ENCODE results near the gene RELT. TPM values are rescaled to one million over a fixed set of nuclear protein-coding genes. Genes with fewer than 3 reads are reported as not detected.

The RELT gene
- total RNA-seq, 2 experiments from 2014 or later: 31.2 to 39.6 TPM

- no peak for ATAC-seq
Measured at GRCh38 chr11:73399159-73399590, 23.0 kb downstream of the RELT start.

GRCh38 chr11:73399636-73400035 lies 23.4 kb downstream of the RELT start:
- peak overlapping the region; percentile 35 for H3K27ac Mint-ChIP-seq
- H3K4me1 Mint-ChIP-seq: peaks cover 3% of the 10 kb centered on the region
- ATAC-seq (no peak), DNase-seq (no peak)
- no peak overlapping the region for H3K4me3 Mint-ChIP-seq
- peaks cover 2% of the 10 kb centered on the region for H3K36me3 Mint-ChIP-seq
- no peaks in the 10 kb centered on the region for H3K9me3 Mint-ChIP-seq (ENCODE audit: low read depth)
- CTCF ChIA-PET: interaction anchor here (1.0 to 7.9 kb wide), 5 partner anchors 14 to 261 kb away, joined by 3 to 66 read pairs (median 5); no protein-coding TSS in a partner anchor
- H3K27me3 Mint-ChIP-seq: no peaks in the 10 kb centered on the region

More at GRCh38 chr11:73399159-73399590, 23.0 kb downstream of the RELT start:
- Mint-ChIP-seq H3K9me3 (ENCODE audit: low read depth) (no peaks in the 10 kb centered on the region), H3K4me1 (peaks cover 3% of the 10 kb centered on the region), H3K36me3 (peaks cover 2% of the 10 kb centered on the region), H3K27me3 (no peaks in the 10 kb centered on the region), H3K27ac (peak overlapping the region; percentile 35), H3K4me3 (no peak overlapping the region)
- CTCF ChIA-PET: interaction anchor here (1.0 to 7.9 kb wide), 5 partner anchors 16 to 261 kb away, joined by 3 to 66 read pairs (median 5); no protein-coding TSS in a partner anchor
- DNase-seq: no peak

- H3K36me3 Mint-ChIP-seq: no peaks in the 10 kb centered on the region
- H3K27ac Mint-ChIP-seq: no peak overlapping the region
- DNase-seq (no peak), ATAC-seq (no peak)
- no peaks in the 10 kb centered on the region for H3K27me3 Mint-ChIP-seq
- CTCF ChIA-PET: interaction anchor here (1.5 to 7.9 kb wide), 4 partner anchors 15 to 226 kb away, joined by 3 to 66 read pairs (median 6); no protein-coding TSS in a partner anchor
- no peaks in the 10 kb centered on the region for H3K9me3 Mint-ChIP-seq (ENCODE audit: low read depth)
- no peak overlapping the region for H3K4me3 Mint-ChIP-seq
- H3K4me1 Mint-ChIP-seq: peaks cover 3% of the 10 kb centered on the region
Measured at GRCh38 chr11:73400293-73400692, 24.1 kb downstream of the RELT start.

- Mint-ChIP-seq H3K4me3 (no peak overlapping the region), H3K9me3 (ENCODE audit: low read depth) (no peaks in the 10 kb centered on the region), H3K4me1 (peaks cover 3% of the 10 kb centered on the region), H3K27ac (no peak overlapping the region), H3K36me3 (no peaks in the 10 kb centered on the region), H3K27me3 (no peaks in the 10 kb centered on the region)
- ATAC-seq: no peak
- no peak for DNase-seq
- CTCF ChIA-PET: interaction anchor here (0.9 to 7.9 kb wide), 6 partner anchors 8 to 261 kb away, joined by 3 to 66 read pairs (median 3); no protein-coding TSS in a partner anchor
Measured at GRCh38 chr11:73401217-73401923, 25.2 kb downstream of the RELT start.

GRCh38 chr11:73401924-73402833 lies 26.0 kb downstream of the RELT start:
- no peak for ATAC-seq
- no peaks in the 10 kb centered on the region for H3K27me3 Mint-ChIP-seq
- H3K27ac Mint-ChIP-seq: no peak overlapping the region
- CTCF ChIA-PET: interaction anchor here (0.7 to 7.9 kb wide), 4 partner anchors 9 to 260 kb away, joined by 3 to 66 read pairs (median 4); partner anchors contain the start of gene FAM168A
- no peaks in the 10 kb centered on the region for H3K9me3 Mint-ChIP-seq (ENCODE audit: low read depth)
- DNase-seq: no peak
- no peaks in the 10 kb centered on the region for H3K36me3 Mint-ChIP-seq
- H3K4me3 Mint-ChIP-seq: no peak overlapping the region
- H3K4me1 Mint-ChIP-seq: peaks cover 3% of the 10 kb centered on the region

- no peak overlapping the region for H3K4me3 Mint-ChIP-seq
- no peaks in the 10 kb centered on the region for H3K9me3 Mint-ChIP-seq (ENCODE audit: low read depth)
- CTCF ChIA-PET: interaction anchor here (0.7 to 7.9 kb wide), 3 partner anchors 51 to 196 kb away, joined by 3 to 66 read pairs (median 3); partner anchors contain the start of gene FAM168A
- H3K4me1 Mint-ChIP-seq: peaks cover 3% of the 10 kb centered on the region
- no peak for ATAC-seq
- no peaks in the 10 kb centered on the region for H3K36me3 Mint-ChIP-seq
- DNase-seq: no peak
- no peaks in the 10 kb centered on the region for H3K27me3 Mint-ChIP-seq
- peak overlapping the region; percentile 28 for H3K27ac Mint-ChIP-seq
Measured at GRCh38 chr11:73402834-73403185, 26.6 kb downstream of the RELT start.

GRCh38 chr11:73403541-73403940 lies 27.3 kb downstream of the RELT start:
- no peaks in the 10 kb centered on the region for H3K9me3 Mint-ChIP-seq (ENCODE audit: low read depth)
- no peak overlapping the region for H3K27ac Mint-ChIP-seq
- H3K4me1 Mint-ChIP-seq: peaks cover 3% of the 10 kb centered on the region
- no peaks in the 10 kb centered on the region for H3K27me3 Mint-ChIP-seq
- no peak for DNase-seq
- H3K4me3 Mint-ChIP-seq: no peak overlapping the region
- ATAC-seq: no peak
- CTCF ChIA-PET: interaction anchor here (0.9 to 1.2 kb wide), 3 partner anchors 25 to 54 kb away, joined by 3 read pairs; no protein-coding TSS in a partner anchor
- H3K36me3 Mint-ChIP-seq: peaks cover 2% of the 10 kb centered on the region

- Mint-ChIP-seq H3K4me1 (peaks cover 3% of the 10 kb centered on the region), H3K9me3 (ENCODE audit: low read depth) (no peaks in the 10 kb centered on the region), H3K4me3 (no peak overlapping the region), H3K27ac (no peak overlapping the region), H3K36me3 (peaks cover 6% of the 10 kb centered on the region), H3K27me3 (no peaks in the 10 kb centered on the region)
- CTCF ChIA-PET: interaction anchor here (0.9 to 1.2 kb wide), 4 partner anchors 25 to 67 kb away, joined by 3 read pairs; no protein-coding TSS in a partner anchor
- ATAC-seq (no peak), DNase-seq (no peak)
Measured at GRCh38 chr11:73404048-73404447, 27.8 kb downstream of the RELT start.

GRCh38 chr11:73404506-73405145 lies 28.4 kb downstream of the RELT start:
- Mint-ChIP-seq H3K4me3 (no peak overlapping the region), H3K27ac (no peak overlapping the region), H3K9me3 (ENCODE audit: low read depth) (no peaks in the 10 kb centered on the region), H3K4me1 (no peaks in the 10 kb centered on the region), H3K36me3 (peaks cover 7% of the 10 kb centered on the region), H3K27me3 (no peaks in the 10 kb centered on the region)
- CTCF ChIA-PET: interaction anchor here (0.9 to 1.2 kb wide), 2 partner anchors 54 to 67 kb away, joined by 3 read pairs; no protein-coding TSS in a partner anchor
- ATAC-seq: no peak
- DNase-seq: no peak

GRCh38 chr11:73405146-73405510 lies 28.9 kb downstream of the RELT start:
- no peak for ATAC-seq
- Mint-ChIP-seq H3K27me3 (no peaks in the 10 kb centered on the region), H3K9me3 (ENCODE audit: low read depth) (no peaks in the 10 kb centered on the region), H3K36me3 (peaks cover 7% of the 10 kb centered on the region), H3K27ac (no peak overlapping the region), H3K4me3 (no peak overlapping the region), H3K4me1 (no peaks in the 10 kb centered on the region)
- DNase-seq: no peak
- CTCF ChIA-PET: no interaction called here

GRCh38 chr11:73406131-73406530 lies 29.9 kb downstream of the RELT start:
- ATAC-seq: no peak
- Mint-ChIP-seq H3K4me1 (no peaks in the 10 kb centered on the region), H3K27ac (no peak overlapping the region), H3K36me3 (peaks cover 7% of the 10 kb centered on the region), H3K4me3 (no peak overlapping the region), H3K27me3 (no peaks in the 10 kb centered on the region), H3K9me3 (ENCODE audit: low read depth) (no peaks in the 10 kb centered on the region)
- DNase-seq: no peak
- CTCF ChIA-PET: interaction anchor here (2.4 kb wide), 1 partner anchor 55 kb away, joined by 9 read pairs; no protein-coding TSS in a partner anchor

- Mint-ChIP-seq H3K4me3 (no peak overlapping the region), H3K4me1 (no peaks in the 10 kb centered on the region), H3K36me3 (peaks cover 7% of the 10 kb centered on the region), H3K27me3 (no peaks in the 10 kb centered on the region), H3K9me3 (ENCODE audit: low read depth) (no peaks in the 10 kb centered on the region), H3K27ac (no peak overlapping the region)
- CTCF ChIA-PET: interaction anchor here (0.7 to 2.4 kb wide), 3 partner anchors 13 to 231 kb away, joined by 3 to 9 read pairs (median 4); no protein-coding TSS in a partner anchor
- no peak for DNase-seq
- ATAC-seq: no peak
Measured at GRCh38 chr11:73406619-73407018, 30.4 kb downstream of the RELT start.
